ENCODE data around the gene NUP62. TPM values are rescaled to one million over a fixed set of nuclear protein-coding genes. Genes with fewer than 3 reads are reported as not detected.

The NUP62 gene
- total RNA-seq: 10 to 100 TPM; 35.3 to 46.8 (median 39.7) TPM
- 10 to 100 TPM; 21.1 to 46.3 (median 41.4) TPM for polyA plus RNA-seq
- long read RNA-seq, donor 1, transcript NUP62-202 (2 exons, 3,479 nt): major isoform, 14 of 44 reads
- long read RNA-seq, donor 1, partial matches to known transcripts: 1 of 44 reads
- long read RNA-seq, donor 1, other reads (novel, unspliced or antisense): 16 of 44 reads
- long read RNA-seq, donor 2, transcript NUP62-202 (2 exons, 3,479 nt): major isoform, 23 of 76 reads
- long read RNA-seq, donor 2, transcript NUP62-201 (3 exons, 2,870 nt): minor isoform, 6 of 76 reads
- long read RNA-seq, donor 2, partial matches to known transcripts: 1 of 76 reads
- long read RNA-seq, donor 2, other reads (novel, unspliced or antisense): 35 of 76 reads

GRCh38 chr19:49929121-49929610, at the start of gene NUP62, which contains the start of gene ATF5:
Gene NUP62, minus strand, starts transcription at chr19:49929504. Its CDS starts 19,697 bp downstream, at chr19:49909807.
Gene ATF5, plus strand, starts transcription at chr19:49929205. Its CDS starts 1,646 bp downstream, at chr19:49930851.
- no peak for TF ChIP-seq CTCF (IDR thresholded peaks at IDR 0.05)
- peak within 1 kb of the TSS; percentile 88 for H3K27ac ChIP-seq
- H3K36me3 ChIP-seq (ENCODE audit: insufficient read depth in 1 of 2, low read depth in 1 of 2): peaks cover 0 to 37% of the 10 kb centered on the region in 2 donors
- DNase-seq (peak; percentile 92 to 95), ATAC-seq (peak; percentile 74 to 83 (median 78))
- WGBS, 3 donors: 0% methylated on average over 40 to 48 of the region's 48 CpGs
- no peaks in the 10 kb centered on the region for H3K27me3 ChIP-seq (ENCODE audit: insufficient read depth in 3 of 3, low read length in 2 of 3)
- no peaks in the 10 kb centered on the region for H3K9me3 ChIP-seq
- intact Hi-C loops (cut with DNase I): loop anchor here in 1 of 2 donors (5.0 kb wide), 1 partner anchor 37 kb away; no protein-coding TSS in a partner anchor
- H3K4me1 ChIP-seq: peaks cover 26% of the 10 kb centered on the region
- peak within 1 kb of the TSS; percentile 98 for H3K4me3 ChIP-seq

- no peak for TF ChIP-seq CTCF (IDR thresholded peaks at IDR 0.05)
- no peak overlapping the region for H3K4me3 ChIP-seq
- H3K27ac ChIP-seq: no peak overlapping the region
- H3K27me3 ChIP-seq (ENCODE audit: insufficient read depth in 3 of 3, low read length in 2 of 3): no peaks in the 10 kb centered on the region
- peaks cover 0 to 59% of the 10 kb centered on the region in 2 donors for H3K36me3 ChIP-seq (ENCODE audit: insufficient read depth in 1 of 2, low read depth in 1 of 2)
- no peak for ATAC-seq
- intact Hi-C loops (cut with DNase I): no loop called here
- H3K9me3 ChIP-seq: no peaks in the 10 kb centered on the region
- 82 to 84% (median 84%) methylated on average over 11 of the region's 11 CpGs for WGBS, 3 donors
- H3K4me1 ChIP-seq: no peaks in the 10 kb centered on the region
- peak in 1 of 2 donors; percentile 33 for DNase-seq
Measured at GRCh38 chr19:49978324-49978723, 49.0 kb upstream of the NUP62 start.

GRCh38 chr19:49977881-49978280, 48.6 kb upstream of the NUP62 start:
- Histone ChIP-seq H3K36me3 (ENCODE audit: insufficient read depth in 1 of 2, low read depth in 1 of 2) (peaks cover 0 to 59% of the 10 kb centered on the region in 2 donors), H3K27me3 (ENCODE audit: insufficient read depth in 3 of 3, low read length in 2 of 3) (no peaks in the 10 kb centered on the region), H3K4me3 (no peak overlapping the region), H3K9me3 (no peaks in the 10 kb centered on the region), H3K27ac (no peak overlapping the region), H3K4me1 (no peaks in the 10 kb centered on the region)
- peak in 1 of 2 donors; percentile 46 for DNase-seq
- ATAC-seq: no peak
- TF ChIP-seq CTCF (IDR thresholded peaks at IDR 0.05): no peak
- 78 to 80% (median 79%) methylated on average over 18 of the region's 18 CpGs for WGBS, 3 donors
- intact Hi-C loops (cut with DNase I): no loop called here

- TF ChIP-seq CTCF (IDR thresholded peaks at IDR 0.05): no peak
- Histone ChIP-seq H3K36me3 (ENCODE audit: insufficient read depth in 1 of 2, low read depth in 1 of 2) (peaks cover 0 to 59% of the 10 kb centered on the region in 2 donors), H3K27ac (no peak overlapping the region), H3K4me3 (no peak overlapping the region), H3K27me3 (ENCODE audit: insufficient read depth in 3 of 3, low read length in 2 of 3) (no peaks in the 10 kb centered on the region), H3K4me1 (no peaks in the 10 kb centered on the region), H3K9me3 (no peaks in the 10 kb centered on the region)
- 81 to 89% (median 85%) methylated on average over 13 of the region's 13 CpGs for WGBS, 3 donors
- ATAC-seq: no peak
- DNase-seq: no peak
- intact Hi-C loops (cut with DNase I): no loop called here
Measured at GRCh38 chr19:49977076-49977475, 47.8 kb upstream of the NUP62 start.
